Kidney glomerular epithelial cell (primary cell): Measurements from ENCODE around the gene UBE2E3.
"Not testable (repeated sequence)": the region's sequence is repeated elsewhere in the genome, so short reads cannot be mapped to it uniquely, and the experiment has no call there.

Source experiments
- DNase-seq: peaks from one replicate; lab custom pipeline; 2025; lab: John Stamatoyannopoulos, UW

UBE2E3 gene

GRCh38 chr2:180980106-180980942 lies at the start of gene UBE2E3:
Gene UBE2E3, plus strand, starts transcription at chr2:180980605. Its CDS starts 1,438 bp downstream, at chr2:180982043.
- peak; percentile 54 for DNase-seq

GRCh38 chr2:180931841-180932240 lies 48.6 kb upstream of the UBE2E3 start:
- DNase-seq, result no peak

GRCh38 chr2:180933332-180933731 lies 47.1 kb upstream of the UBE2E3 start:
- no peak for DNase-seq

- no peak for DNase-seq
Observed at GRCh38 chr2:180934911-180935310, 45.5 kb upstream of the UBE2E3 start.

GRCh38 chr2:180937480-180937879 lies 42.9 kb upstream of the UBE2E3 start:
- not testable (repeated sequence) for DNase-seq

- no peak for DNase-seq
Observed at GRCh38 chr2:180938451-180938850, 42.0 kb upstream of the UBE2E3 start.

- DNase-seq, result no peak
Observed at GRCh38 chr2:180943275-180943674, 37.1 kb upstream of the UBE2E3 start.

GRCh38 chr2:180944372-180944771 lies 36.0 kb upstream of the UBE2E3 start:
- no peak for DNase-seq

GRCh38 chr2:180947208-180947689 lies 33.2 kb upstream of the UBE2E3 start:
- DNase-seq, result no peak

GRCh38 chr2:180949896-180950295 lies 30.5 kb upstream of the UBE2E3 start:
- DNase-seq, result no peak

GRCh38 chr2:180952082-180952481 lies 28.3 kb upstream of the UBE2E3 start:
- no peak for DNase-seq

- no peak for DNase-seq
Observed at GRCh38 chr2:180952731-180953336, 27.6 kb upstream of the UBE2E3 start.

GRCh38 chr2:180953550-180953949 lies 26.9 kb upstream of the UBE2E3 start:
- no peak for DNase-seq

- DNase-seq, result no peak
Observed at GRCh38 chr2:180955101-180955500, 25.3 kb upstream of the UBE2E3 start.

- DNase-seq, result no peak
Observed at GRCh38 chr2:180959787-180960186, 20.6 kb upstream of the UBE2E3 start.

- no peak for DNase-seq
Observed at GRCh38 chr2:180960982-180961381, 19.4 kb upstream of the UBE2E3 start.

GRCh38 chr2:180962727-180963314 lies 17.6 kb upstream of the UBE2E3 start:
- no peak for DNase-seq

GRCh38 chr2:180966378-180966777 lies 14.0 kb upstream of the UBE2E3 start:
- DNase-seq, result no peak

- DNase-seq, result no peak
Observed at GRCh38 chr2:180969124-180969523, 11.3 kb upstream of the UBE2E3 start.

- DNase-seq, result no peak
Observed at GRCh38 chr2:180970016-180970415, 10.4 kb upstream of the UBE2E3 start.

GRCh38 chr2:180971811-180972210 lies 8.6 kb upstream of the UBE2E3 start:
- DNase-seq, result no peak

GRCh38 chr2:180975585-180975984 lies 4.8 kb upstream of the UBE2E3 start:
- no peak for DNase-seq
